GM12801 (cell line): ENCODE results near the gene C15orf40.

ENCODE experiments used
- CTCF ChIP-seq: IDR thresholded peaks from one replicate; pipeline ENCODE4 v1.5.1; 2011; ENCODE audit warnings: control low read depth; ENCODE audit not compliant: insufficient read length; ENCODE audit errors: extremely low read depth

The C15orf40 gene

GRCh38 chr15:82986442-82986780 lies 25.0 kb downstream of the C15orf40 start:
- no peak for TF ChIP-seq CTCF

- TF ChIP-seq CTCF: no peak
Observed at GRCh38 chr15:82985688-82986441, 25.6 kb downstream of the C15orf40 start, which contains the start of gene RAMAC. TSS of gene RAMAC (plus strand) at chr15:82986210. CDS start at chr15:82989019, 2,809 bp downstream.

GRCh38 chr15:82980981-82981380 lies 30.5 kb downstream of the C15orf40 start:
- TF ChIP-seq CTCF: no peak

- no peak for TF ChIP-seq CTCF
Observed at GRCh38 chr15:82979726-82980125, 31.7 kb downstream of the C15orf40 start.

- TF ChIP-seq CTCF: no peak
Observed at GRCh38 chr15:82978438-82978837, 33.0 kb downstream of the C15orf40 start.

GRCh38 chr15:82977076-82977475 lies 34.4 kb downstream of the C15orf40 start:
- no peak for TF ChIP-seq CTCF

GRCh38 chr15:82972990-82973389 lies 38.4 kb downstream of the C15orf40 start:
- no peak for TF ChIP-seq CTCF
